Suppressor macrophage treated with lipopolysaccharide for 1 hour (primary cell): ENCODE data around the gene FANCC.

Experiments
- DNase-seq, 3 donors: peaks; one replicate each; pipeline ENCODE4 v3.0.0-alpha.2; 2020 to 2022

The FANCC gene

DNA sequence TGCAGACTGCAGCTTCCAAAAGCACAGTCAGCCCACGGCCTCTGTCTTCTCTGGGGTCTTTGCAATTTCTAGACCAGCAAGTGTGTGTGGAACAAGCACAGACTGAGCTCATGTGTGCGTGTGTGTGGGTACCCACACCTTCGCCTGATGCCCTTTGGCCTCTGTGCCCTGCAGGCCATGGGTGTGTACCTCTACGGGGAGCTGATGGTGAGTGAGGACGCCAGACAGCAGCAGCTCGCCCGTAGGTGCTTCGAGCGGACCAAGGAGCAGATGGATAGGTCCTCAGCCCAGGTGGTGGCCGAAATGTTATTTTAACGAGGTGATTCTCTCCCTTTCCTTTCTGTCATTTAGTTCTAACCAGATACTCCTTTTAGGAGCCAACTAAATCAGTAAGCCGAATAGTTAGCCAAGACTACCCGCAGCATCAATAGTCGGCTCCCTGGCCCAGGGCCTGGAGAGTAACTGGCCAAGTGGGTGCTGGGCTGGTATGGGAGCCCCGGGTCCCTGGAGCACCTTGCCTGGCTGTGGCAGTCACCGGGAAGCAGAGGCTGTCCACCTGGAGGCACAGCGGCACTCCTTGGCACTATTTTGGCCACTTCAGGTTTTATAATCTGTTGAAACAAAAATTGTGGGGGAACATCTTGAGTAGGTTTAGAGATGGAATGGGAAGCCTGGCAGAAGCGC lies 235.0 kb downstream of the FANCC start:
- DNase-seq: no peak

DNA sequence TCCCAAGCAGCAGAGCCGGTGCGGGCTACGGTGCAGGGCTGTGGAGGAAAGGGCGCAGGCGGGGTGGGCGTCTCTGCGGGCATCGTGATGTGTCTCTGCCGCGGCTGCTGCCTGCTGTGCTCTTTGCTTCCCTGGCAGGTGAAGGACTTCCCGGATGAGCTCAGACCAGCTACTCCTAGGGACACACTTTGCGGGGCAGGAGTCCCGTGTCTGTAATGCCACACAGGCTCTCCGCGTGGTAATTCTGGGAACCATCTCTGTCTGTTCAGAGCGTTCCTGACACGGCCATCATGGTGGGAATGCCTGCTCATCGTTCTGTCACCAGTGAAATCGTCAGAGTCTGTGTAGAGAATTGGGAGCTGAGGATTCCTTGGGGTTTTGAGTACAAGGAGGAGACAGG lies 235.5 kb downstream of the FANCC start:
- DNase-seq: no peak

DNA sequence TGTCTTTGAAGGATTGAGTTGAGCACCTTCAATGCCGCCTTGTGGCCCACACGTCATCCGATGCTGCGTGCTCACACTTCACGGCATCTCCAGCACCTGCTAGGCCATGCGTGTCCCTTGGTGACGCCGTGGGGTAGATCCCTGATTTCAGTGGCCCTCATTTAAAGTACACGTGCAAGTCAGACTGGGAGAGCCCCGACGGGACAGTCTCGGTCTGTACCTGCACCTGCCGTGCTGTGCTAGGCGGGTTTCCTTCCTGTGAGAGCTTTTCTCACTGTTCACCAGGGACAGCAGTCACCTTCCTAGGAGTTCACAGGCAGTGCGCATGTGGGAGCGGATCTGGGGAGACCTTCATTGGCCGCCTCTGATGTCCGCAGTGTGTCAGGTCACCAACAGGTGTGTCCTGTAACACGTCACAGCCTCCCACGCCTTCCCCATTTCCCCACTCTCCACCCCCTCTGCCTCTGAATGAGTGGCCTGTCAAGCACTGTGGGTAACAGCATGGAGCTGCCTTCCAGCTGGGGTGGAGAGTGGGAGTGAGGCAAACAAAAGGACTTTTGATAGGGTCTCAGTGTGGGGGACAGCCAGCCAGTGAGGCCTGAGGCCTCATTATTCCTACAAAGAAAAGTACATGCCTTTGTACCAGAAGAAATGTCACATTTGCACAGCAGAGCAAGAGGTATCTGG lies 236.4 kb downstream of the FANCC start:
- DNase-seq: no peak

DNA sequence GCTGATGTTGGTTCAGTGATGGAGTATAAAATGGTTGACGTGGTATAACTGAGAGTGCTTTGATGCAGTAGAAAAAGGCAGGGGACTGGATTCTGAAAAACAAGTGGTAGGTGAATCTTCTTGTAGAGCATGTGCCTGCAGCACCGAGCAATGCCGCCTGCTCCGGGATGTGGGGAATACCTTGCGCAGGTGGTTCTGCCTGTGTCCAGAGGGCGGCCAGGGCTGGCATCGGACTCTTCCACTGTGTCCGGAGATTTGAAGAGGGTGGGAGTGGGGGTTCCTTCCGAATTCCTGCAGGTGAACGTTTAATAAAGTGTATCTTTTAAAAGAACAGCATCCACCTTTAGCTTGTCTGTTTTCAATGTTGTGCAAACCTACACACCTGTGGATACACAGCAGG lies 238.0 kb downstream of the FANCC start:
- DNase-seq: no peak

DNA sequence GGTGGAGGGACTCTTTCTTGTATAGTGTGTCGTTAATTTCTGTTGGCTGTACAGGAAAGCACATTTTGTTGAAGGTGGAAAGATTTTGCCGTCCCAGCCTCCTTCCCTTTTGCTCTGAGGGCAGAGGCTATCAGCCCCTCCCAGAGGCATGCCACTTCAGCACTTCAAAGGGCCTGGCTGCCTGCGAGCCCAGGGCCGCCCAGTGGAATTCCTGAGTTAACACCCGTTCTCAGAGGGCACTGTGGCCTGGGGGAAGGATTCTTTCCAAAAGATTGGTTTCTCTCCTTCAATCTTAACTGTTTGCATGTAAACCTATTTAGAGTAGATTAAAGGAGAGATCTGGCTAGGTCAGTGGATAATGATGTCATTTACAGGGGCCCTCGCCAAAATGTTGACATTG lies 238.6 kb downstream of the FANCC start:
- no peak for DNase-seq

DNA sequence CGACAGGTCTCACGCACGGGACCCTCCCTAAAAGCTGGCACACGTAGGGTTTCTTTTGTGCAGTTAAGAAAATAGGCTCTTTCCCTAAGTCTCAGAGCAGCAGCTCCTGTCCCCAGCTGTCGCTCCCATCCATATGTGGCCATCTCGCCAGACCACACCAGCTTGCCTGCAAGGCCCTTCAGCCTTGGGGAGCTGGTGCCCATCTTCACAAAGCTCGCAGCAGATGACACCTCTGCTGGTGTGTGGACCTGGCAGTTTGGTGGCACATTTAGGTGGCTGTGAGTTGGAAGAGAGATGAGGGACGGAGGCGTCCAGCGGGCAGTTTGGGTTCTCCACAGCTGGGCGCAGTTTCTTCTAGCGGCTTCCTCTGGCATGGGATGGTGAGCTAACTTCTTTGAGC lies 239.0 kb downstream of the FANCC start:
- DNase-seq: no peak

DNA sequence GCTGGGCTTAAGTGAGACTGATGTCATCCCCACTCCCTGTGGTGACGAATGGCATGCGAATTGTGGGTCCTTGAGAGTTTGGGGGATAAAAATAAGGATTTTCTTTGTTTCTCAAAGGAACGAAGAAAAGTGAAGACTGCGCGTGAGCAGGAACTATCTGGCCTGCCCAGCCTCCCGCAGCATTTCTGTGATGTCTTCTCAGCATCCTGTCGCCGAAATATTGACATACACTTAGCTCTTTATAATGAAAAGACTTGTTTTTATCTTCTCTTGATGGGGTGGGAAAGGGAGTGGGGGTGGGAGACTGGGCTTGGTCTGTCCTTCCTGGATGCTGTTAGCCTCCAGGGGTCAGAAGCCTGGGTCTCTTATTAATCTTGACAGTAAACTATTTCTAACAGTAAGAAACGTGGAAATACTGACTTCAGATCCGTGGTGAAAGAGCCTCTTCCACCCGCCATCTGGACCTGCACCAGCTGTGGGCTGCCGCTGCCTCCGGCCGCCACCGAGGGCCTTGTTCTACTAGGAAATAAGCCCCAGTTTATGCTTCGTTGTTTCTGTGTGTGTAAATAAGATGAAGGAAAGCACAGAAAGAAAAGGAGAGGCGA lies 239.6 kb downstream of the FANCC start:
- DNase-seq: no peak

DNA sequence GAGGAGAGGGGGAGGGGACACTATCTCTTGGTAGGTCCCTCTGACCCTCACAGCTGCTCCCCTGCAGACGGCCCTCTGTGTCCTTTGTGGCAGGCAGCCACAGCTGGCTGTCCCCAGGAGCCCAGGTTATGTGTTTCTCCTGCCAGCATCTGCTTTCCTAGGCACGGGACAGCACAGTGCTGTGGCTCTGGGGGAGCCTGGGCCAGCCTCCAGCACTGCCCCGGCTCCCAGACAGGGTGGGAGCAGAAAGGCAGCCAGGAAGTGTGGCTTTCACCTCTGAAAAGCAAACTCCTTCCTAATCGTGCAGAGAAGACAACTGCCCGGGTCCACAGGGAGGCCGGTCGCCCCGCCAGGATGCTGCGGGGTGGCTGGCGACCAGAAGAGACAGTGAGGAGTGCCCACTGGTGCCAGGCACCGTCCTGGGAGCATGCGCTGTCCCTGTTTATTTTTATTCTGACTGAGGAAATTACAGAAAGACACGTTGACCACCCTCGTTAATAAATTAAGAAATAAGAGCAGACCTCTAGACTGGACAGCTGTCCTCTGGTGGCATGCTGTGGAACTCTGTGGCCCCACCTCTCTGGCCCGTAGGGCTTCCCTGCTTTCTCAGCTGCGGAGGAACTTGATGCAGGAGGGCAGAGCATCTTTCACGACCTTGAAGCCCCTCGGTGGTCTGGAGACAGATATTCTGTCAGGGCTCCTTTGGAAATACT lies 240.3 kb downstream of the FANCC start:
- no peak for DNase-seq

DNA sequence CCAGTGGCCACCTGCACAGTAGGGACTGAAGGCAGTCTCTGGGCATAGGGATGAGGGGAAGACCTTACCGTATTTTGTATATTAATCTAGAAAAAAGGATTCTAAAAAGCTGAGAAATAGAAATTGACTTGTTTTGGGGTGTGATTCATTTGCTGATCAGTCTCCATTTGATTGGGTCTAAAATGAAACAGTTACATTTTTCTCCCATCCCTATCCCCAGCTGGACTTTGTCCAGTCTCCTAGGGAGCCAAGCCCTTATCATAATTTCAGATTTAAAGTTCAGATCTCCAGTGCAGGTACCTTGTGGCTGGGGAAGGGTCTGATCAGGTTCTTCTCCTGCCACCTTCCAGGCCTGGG lies 240.8 kb downstream of the FANCC start:
- no peak for DNase-seq

DNA sequence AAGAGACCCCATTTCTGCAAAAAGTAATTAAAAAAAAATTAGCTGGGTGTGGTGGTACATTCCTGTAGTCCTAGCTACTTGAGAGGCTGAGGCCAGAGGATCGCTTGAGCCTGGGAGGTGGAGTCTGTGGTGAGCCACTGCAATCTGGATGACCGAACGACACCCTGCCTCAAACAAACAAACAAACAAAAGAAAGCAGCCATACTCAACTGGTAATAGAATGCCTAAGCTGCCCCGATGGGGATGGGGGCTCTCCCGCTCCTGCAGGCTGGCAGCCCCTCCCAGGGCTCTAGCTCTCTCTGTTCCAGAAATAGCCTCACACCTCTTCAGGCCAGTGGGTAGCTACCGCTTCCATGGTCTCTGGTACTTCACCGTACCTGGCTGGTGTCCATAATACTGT lies 241.8 kb downstream of the FANCC start:
- no peak for DNase-seq

DNA sequence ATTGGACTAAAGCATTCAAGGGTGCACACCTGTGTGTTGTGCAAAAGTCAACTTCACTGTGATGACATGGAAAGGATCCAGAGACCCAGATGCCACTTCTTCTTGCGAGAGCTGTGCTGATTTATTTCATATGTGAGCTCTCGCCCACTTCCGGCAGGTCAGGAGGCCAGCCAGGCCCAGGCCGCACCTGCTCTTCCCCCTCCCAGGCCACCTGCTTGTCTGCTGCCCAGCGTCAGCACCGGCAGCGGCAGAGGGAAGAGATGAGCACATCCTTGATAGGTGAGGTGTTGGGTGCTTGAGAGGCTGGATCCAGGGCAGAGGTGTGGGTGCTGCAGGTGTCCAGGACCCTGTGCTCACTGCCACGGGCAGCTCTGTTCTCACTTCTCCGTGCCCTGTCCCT lies 242.9 kb downstream of the FANCC start:
- no peak for DNase-seq

DNA sequence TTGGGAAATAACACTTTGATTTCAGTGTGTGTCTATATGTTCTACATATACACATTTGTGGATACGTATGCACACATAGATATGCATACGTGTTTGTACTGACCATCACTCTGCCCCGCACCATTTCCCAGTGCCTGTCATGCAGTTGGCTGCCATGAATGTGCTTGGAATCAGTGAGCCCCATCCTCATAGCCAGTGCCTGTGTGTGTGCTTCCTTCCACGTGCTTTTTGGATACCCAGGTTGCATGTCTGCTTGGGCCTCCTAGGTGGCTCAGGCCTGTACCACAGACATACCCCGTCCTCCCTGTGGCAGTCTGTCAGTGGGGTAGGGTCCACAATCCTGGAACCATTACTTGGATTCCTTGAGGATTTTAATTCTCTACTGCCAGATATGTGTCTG lies 243.6 kb downstream of the FANCC start:
- no peak for DNase-seq

DNA sequence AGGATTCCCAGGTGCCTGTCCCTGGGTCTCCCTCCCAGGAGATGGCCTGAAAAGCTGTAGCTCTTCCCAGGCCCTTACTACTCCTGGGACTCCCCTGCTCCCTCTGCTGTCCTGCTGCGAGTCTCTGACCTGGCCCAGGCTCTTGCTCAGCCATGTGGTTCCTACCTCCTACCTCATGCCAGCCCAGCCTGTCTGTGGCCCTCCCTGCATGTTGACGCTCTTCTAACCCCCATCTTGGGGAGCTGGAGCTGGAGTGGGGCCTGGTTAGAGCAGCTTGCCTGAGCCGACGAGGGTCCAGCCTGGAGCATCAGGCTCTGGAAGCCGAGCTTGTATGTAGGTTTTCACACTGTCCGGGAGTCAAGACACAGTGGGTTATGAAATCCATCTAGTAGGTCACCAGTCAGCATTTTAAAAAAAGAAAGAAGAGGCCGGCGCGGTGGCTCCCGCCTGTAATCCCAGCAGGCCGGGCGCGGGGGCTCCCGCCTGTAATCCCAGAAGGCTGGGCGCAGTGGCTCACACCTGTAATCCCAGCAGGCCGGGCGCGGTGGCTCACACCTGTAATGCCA lies 244.4 kb downstream of the FANCC start:
- DNase-seq: no peak

DNA sequence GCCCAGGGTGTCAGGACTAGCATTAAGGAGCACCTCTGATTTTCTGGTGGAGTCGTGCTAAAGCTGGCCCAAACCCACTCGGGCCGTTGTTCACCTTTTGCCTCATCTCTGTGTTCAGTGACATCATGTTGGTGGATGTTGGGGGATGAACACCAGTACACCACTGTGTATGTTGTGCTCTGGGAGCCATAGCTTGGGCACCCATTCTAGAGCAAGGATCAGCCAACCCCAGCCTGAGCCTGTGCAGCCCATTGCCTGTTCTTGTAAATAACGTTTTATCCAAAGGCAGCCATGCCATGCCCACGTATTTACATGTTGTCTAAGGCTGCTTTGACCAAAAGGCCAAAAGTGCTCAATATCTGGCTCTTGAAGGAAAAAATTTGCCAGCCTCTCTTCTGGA lies 245.6 kb downstream of the FANCC start:
- no peak for DNase-seq

DNA sequence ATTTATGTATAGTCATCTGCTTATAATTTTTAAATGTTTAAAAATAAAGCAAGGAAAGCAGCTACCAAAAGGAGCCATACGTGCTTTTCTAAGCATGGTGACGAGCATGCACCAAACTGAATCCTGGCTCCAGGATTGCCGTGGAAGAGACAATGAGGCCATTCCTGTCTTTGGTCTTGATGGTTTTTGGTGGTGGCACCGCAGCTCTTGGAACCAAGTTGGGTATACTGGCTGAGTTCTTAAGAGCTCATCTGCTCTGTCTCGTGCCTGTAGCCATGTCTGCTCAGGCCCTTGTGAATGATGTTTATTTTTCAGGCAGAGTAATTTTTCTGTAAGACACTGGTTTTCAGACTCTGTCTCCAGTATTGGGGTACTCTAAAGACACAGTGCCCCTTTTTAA lies 246.1 kb downstream of the FANCC start:
- DNase-seq: no peak

DNA sequence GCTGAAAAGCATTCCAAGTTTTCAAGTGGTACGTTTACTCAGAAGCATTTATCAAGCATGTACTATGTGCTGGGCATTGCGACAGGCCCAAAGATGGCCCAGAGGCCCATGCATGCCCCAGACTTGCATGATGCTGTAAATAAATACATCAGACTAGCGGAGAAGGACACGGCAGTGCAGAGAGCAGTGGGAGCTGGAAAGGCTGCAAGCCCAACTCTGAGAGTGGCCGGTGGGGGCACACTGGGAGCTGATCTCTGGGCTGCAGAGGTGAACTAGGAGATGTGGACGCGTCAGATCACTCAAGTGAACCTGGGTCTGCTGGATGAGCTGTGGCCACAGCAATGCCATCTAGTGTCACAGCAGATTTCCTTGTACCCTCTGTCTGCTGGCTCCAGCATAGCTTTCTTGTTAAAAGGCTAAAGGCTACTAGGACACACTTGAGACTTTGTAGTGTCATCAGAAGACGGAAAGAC lies 246.9 kb downstream of the FANCC start:
- DNase-seq: no peak

DNA sequence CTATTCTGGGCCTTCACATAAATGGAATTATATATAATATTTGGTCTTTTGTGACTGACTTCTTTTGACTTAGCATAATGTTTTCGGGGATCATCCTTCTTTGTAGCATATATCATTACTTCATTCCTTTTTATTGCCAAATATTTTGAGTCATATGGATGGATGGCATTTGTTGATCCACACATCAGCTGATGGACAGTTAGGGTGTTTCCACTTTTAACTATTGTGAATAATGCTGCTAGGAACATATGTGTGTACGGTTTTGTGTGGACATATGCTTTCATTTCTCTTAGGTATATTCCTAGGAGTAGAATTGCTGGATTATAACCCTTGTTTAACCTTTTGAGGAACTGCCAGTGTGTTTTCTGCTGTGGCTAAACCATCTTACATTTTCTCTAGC lies 249.6 kb downstream of the FANCC start:
- no peak for DNase-seq

DNA sequence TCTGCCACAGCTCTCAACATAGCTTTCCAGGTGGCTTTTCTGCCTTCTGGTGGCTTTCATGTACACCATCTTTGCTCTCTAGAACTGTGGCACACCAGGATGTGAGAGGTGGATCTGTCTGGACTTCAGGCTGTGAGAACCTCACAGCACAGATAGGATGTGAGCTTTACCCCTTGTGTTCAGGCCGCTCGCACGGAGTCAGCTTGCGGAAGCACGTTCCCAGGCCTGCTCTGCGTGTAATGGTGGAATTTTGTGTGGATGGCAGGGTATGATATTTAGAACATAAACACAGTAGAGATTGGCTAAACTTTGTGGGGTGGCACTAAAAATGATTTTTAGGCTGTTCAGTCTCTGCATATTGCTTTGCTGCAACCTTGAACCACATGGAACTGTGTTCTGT lies 250.5 kb downstream of the FANCC start:
- DNase-seq: no peak

DNA sequence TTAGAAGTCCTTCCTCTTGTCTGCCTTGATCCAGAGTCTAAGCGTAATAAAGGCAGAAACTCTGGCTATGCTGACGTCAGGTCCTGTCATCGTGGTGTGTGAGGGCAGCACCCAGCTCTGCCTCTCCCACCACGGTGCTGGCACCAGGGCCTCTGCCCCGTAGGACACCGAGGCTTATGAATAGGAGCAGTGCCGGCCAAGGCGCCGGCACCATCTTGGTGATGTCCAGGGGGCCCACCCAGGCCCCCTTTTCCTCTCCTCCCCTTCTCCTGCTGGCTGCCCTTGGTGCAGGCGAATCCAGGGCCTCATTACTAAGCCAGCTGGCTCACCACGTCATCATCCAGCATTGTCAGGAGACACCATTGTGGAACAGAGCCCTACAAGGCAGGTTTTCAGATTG lies 252.3 kb downstream of the FANCC start:
- DNase-seq: no peak

DNA sequence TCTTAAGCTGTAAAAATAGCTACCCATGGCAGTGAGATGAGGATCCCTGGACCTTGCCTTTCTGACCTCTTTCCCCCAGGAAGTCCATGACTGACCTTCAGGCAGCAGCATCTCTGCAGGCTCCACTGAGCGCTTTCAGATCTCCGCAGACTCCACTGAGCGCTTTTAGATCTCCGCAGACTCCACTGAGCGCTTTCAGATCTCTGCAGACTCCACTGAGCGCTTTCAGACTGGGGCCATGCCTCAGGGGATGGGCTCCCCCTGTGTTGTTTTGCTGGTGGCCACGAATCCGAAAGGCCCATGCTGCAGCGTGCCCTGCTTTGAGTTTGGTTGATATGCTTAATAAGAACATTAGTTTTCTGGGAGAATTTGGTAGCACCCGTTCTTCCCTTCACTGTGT lies 254.2 kb downstream of the FANCC start:
- no peak for DNase-seq

DNA sequence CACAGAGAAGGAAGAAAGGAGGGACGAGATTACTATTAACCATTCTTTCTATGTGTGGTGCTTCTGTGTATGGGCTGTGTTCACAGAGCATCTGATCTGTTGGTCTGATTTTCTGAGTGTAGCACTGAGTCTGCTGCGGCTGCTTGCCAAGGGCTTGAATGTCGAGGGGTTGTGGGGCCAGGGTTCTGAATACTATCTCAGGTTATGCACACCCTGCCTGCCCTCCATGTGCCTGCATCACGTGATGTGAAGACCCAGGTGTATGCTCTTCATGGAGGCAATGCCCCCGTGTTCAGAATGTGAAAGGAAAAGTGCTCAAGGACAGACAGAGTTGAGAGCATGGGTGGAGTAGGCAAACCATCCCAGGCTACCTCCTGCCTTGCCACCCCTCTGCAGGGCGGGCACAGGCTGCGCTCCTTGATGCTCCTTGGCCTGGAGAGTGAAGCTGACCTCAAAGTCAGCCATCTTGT lies 254.9 kb downstream of the FANCC start:
- DNase-seq: no peak

DNA sequence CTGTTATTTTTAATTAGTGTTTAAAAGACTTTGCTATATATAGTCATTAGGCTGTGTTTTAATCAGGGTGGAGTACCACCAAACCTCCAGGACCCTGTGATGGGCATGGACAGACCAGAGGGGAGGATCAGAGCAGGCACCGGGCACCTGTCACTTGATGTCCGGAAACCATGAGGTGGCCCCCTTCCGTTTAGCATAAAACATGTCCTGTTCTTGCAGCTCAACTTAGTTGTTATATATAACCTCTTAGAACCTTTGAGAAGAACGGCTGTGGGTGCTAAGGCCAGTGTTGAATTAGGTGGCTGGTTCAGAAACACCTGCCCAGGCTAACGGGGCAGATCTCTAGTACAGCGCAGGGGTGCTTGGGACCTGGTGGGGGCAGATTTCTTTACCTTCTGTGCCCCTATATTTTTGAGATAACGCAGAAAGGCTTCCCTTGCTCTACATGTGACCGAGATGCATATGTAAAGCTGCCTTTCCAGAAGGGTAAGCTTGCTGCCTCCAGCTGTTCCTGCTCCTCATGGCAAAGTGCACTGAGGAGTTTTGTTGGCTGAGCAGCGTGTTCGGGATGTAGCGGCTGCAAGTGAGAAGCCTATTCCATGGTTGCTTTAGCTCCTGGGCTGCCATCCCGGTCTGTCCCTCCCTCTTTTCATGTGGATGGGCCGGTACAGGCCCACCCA lies 255.5 kb downstream of the FANCC start:
- DNase-seq: no peak

DNA sequence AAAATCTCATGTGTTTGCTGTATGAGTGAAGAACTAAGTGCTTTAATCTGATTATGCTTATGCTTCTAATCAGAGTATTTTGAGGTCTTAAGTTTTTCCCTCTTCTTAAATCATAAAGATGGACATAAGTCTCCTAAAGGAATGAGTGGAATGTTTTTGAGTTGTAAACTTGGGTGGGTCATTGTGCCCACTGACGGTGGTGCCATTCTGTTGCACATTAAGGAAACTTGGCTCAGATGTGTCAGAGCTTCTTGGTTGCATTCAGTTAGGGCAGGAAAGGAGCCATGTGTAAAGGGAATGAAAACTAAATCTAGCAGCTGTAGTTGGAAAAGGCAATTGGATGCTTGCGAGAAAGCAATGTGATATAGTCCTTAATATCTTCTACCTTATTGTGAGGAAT lies 256.6 kb downstream of the FANCC start:
- no peak for DNase-seq
